ENCODE measurements around the gene SGF29.
"Not testable (repeated sequence)": the region's sequence is repeated elsewhere in the genome, so short reads cannot be mapped to it uniquely, and the experiment has no call there.

Gene SGF29

DNA sequence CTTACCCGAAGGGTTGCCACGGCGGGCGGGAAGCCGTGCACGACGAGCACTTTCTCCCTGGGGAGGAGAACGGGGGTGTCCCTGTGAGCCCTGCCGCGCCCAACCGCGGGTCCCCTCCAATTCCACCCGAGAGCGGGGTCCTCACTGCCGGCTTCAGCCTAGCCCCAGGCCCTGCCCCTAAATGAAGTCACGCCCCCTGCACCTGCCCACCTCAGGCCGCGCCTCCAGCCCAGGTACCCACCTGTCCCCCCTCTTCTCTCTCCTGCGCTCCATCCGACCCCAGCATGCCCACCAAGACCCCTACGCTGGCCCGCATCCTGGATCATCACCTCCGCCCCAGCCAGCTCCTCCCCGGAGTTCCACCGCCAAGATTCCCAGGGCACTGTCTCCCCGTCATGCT is 60.2 kb downstream of the SGF29 start:
- DNase-seq, result not testable (repeated sequence)

DNA sequence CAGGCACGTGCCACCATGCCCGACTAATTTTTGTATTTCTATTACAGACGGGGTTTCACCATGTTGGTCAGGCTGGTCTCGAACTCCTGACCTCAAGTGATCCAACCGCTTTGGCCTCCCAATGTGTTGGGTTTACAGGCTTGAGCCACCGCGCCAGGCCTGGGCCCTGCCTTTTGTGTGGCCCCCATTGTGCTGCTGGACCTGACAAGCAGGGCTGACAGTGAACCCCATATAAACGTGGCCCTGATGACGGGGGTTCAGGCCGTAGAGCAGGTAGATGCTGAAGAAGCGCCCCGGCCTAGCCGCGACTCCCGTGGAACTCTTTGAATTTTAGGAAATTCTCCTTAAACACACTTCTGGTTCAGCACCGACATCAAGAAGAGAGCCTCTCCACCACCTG is 60.8 kb downstream of the SGF29 start:
- not testable (repeated sequence) for DNase-seq

DNA sequence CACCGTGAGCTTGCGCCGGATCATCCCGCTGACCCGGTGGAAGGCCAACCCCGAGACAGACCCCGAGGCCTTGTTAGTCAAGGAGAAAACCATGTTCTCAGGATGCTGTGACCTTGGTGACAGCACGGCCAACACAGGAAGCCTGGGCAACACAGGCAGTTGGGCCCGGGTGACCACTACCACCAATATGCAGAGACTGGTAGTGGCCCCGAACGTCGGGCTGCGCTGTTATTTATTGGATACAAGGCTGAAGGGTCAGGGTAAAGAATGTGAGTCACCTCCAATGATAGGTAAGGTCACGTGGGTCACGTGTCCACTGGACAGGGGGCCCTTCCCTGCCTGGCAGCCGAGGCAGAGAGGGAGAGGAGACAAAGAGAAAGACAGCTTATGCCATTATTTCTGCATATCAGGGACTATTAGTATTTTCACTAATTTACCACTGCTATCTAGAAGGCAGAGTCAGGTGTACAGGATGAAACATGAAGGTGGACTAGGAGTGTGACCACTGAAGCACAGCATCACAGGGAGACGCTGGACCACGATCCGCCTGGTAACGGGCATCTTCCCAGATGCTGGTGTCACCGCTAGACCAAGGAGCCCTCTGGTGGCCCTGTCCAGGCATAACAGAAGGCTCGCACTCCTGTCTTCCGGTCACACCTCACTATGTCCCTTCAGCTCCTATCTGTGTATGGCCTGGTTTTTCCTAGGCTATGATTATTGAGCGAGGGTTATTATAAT is 61.9 kb downstream of the SGF29 start:
- not testable (repeated sequence) for DNase-seq

DNA sequence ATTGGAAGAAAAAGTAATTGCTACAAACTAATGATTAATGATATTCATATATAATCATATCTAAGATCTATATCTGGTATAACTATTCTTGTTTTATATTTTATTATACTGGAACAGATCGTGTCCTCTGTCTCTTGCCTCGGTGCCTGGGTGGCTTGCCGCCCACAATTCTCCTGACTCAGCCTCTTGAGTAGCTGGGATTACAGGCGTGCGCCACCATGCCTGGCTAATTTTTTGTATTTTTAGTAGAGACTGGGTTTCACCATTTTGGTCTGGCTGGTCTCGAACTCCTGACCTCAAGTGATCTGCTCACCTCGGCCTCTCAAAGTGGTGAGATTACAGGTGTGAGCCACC is 62.5 kb downstream of the SGF29 start:
- not testable (repeated sequence) for DNase-seq

DNA sequence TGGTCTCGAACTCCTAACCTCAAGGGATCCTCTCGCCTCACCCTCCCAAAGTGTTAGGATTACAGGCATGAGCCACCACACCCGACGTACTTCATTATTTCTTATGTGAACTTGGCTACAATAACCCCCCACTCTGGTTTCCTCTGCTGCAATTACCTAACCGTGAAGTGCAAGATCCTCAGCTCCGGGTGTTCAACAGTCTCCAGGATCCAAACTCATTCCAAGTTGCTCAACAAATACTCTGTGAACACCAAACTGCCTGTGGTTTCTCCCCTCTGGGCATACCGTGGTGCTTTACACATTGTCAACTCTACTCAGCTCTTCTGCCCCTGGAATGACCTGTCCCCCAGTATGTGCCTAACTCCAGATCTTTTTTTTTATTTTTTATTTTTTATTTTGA is 62.9 kb downstream of the SGF29 start:
- DNase-seq, result no peak

DNA sequence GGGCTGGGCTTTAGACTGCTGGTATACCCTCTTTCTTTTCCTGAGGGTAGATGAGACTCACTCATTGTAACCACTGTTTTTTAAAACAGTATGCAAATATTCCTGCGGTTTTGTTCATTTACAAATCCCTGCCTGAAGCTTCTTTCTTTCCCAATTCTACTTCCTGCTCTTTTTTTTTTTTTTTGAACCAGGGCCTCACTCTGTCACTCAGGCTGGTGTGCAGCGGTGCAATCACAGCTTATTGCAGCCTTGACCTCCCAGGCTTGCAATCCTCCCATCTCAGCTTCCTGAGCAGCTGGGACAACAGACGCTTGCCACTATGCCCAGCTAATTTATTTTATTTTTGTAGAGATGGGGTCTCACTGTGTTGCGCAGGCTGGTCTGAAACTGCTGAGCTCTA is 64.2 kb downstream of the SGF29 start:
- no peak for DNase-seq

DNA sequence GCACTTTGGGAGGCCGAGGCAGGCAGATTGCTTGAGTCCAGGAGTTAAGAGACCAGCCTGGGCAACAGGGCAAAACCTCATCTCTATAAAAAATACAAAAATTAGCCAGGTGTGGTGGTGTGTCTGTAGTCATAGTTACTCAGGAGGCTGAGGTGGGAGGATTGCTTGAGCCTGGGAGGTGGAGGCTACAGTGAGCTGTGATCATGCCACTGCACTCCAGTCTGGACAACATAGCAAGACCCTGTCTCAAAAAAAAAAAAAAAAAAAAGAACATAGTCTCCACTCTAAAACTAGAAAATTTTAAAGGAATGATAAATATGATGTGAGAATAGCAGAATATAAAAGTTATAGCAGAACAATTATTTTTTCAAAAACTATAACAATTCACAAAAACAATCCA is 66.6 kb downstream of the SGF29 start:
- DNase-seq, result not testable (repeated sequence)

DNA sequence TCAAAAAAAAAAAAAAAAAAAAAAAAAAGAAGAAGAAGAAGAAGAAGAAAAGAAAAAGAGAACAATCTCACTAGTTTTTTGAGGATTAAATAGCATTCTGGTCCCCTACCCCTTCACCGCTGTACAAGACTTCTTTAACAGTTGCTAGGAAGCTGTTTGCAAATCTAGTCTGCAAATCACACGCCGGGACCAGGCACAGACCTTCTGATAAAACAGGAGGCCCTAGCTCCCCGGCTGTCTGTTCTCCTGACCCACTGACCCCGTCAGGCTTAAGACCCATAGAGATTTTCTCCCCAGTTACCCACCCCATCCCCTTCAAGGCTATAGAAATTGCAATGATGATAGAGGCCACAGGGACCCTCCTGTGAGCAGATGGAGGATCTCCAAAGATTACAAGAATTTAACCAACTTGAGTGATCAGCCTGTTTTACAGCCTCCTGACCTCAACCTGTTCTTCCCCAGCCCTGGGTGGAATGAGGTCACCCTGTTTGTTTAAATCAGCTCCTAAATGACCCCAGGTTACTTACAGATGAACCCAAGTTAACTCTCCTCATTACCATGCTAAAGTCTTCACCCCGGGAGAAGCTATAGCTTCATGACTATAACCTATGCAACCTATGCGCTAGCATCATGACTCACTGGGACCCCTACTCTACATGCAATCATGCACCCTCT is 67.9 kb downstream of the SGF29 start:
- DNase-seq, result no peak

DNA sequence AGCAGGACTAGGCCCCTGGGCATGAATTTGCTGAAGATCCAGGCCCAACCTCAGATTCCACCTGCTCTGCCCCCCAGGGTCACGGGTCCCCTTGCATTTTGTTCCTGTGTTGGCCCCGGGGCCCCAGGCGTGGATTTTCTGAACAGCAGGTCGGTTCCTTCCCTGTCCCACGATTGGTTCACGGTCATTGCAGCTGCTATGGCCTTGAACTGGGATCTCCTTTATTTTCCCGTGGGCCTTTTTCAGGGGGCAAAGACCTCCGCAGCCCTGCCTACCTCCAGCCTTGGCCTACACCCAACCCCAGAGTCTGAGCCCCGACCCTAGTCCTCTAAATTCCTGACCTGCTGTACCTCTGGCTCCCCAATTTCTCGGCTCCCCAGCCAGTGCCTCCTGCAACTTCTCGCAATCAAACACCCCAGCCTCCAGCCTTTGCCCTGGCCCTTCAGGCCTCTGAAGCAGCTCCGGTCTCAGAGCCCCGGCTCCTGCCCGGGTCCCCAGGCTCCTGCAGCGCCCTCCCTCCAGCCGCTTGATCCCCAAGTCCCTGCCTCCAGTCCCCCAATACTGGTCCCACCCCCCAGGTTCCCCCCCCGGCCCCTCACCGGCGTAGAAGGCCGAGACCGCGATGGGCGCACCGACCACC is 68.9 kb downstream of the SGF29 start:
- DNase-seq, result not testable (repeated sequence)

DNA sequence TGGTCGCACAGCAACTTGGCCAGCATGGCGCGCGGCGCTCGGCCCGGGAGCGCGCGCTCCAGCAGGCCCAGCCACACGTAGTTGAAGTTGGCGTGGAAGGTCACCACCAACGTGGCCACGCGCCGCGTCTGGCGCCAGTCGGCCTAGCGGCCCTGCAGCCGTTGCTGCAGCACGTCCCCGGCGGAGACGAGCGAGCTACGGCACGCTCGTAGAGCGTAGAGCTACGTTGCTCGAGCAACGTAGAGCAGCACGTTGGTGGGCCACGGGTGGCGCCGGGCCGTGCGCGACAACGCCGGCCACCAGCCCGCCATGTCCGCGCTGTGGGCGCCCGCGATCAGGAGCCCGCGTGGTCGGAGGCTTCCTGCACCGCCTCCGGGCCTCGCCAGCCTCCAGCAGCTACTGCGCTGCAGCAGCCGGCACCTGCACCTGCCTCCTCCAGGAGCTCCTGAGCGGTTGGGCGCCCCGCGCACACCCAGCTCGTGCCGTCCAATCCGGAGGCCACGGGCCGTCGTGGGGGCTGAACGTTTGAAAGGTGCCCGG is 69.5 kb downstream of the SGF29 start:
- peak; percentile 58 for DNase-seq

DNA sequence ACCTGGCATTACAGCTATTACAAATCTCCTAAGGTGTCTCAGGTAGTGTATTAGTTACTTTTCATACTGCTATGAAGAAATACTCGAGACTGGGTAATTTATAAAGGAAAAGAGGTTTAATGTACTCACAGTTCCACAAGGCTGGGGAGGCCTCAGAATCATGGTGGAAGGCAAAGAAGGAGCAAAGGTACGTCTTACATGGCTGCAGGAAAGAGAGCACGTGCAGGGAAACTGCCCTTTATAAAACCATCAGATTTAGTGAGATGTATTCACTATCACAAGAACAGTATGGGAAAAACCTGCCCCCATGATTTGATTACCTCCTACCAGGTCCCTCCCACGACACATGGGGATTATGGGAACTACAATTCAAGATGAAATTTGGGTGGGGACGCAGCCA is 77.2 kb downstream of the SGF29 start:
- DNase-seq, result not testable (repeated sequence)

DNA sequence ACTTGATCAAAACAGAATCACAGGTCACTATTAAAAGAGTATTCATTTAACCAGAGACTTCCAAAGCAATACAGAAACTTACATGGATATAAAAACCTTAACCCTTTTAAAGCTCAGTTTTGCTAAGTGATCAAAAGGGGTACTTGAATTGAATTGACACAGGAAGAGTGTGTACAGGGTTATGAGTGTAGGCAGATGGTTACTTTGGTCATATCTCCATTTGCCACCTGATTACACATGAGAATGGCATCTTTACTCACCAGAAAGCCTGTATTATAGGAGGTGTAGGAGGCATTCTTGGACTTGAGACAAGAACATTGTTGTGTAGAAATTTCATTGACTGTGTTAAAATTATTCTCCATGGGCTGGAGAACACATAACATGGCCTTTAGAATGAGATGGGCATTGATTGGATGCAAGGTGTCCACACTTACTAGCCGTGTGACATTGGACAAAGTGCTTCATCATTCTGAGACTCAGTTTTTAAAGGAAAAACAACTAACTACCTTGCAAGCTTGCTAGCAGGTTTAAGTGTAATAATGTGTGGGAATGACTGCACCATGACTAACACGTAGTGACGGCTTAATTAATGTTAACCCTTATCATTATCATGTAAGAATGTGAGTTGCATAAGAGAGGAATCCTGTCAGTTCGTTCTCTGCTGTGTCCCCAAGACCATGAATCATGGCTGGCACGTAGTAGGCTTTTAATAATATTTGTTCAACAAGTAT is 82.5 kb downstream of the SGF29 start:
- not testable (repeated sequence) for DNase-seq

DNA sequence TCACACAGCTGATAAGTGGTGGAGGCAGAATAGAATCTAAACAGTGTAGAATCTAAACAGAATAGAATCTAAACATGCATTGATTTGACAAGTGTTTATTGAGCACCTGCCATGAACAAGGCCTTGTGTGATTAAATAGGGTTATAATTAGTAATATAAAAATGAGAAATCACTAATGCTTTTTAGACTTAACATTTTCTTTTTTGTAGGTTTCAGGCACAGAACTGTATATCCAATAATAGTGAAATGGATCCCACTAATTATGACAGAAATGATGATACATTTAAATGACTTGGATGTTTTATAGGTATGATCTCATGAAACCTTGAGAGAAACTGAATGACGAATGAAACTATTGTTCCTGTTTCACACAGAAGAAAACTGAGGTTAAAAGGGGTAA is 84.0 kb downstream of the SGF29 start, which contains the start of gene NPIPB8:
TSS of gene NPIPB8 (plus strand) at position 301 of the 400 bp plus-strand sequence. CDS start 296 bp downstream, outside the sequence.
- not testable (repeated sequence) for DNase-seq

DNA sequence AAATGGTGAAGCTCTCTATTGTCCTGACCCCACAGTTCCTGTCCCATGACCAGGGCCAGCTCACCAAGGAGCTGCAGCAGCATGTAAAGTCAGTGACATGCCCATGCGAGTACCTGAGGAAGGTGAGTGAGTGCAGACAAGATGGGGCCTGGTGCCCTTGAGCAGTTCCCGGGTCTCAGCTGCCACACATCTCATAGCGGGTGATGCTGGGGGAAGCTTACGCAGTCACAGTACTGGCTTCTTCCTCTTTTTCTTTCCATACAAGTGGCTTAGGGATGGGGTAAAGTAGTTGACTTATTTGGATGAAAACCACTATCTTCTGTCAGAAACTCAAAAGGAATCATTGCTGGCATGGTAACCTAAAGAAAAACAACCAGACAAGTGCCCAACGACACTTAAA is 84.6 kb downstream of the SGF29 start:
- DNase-seq, result not testable (repeated sequence)

DNA sequence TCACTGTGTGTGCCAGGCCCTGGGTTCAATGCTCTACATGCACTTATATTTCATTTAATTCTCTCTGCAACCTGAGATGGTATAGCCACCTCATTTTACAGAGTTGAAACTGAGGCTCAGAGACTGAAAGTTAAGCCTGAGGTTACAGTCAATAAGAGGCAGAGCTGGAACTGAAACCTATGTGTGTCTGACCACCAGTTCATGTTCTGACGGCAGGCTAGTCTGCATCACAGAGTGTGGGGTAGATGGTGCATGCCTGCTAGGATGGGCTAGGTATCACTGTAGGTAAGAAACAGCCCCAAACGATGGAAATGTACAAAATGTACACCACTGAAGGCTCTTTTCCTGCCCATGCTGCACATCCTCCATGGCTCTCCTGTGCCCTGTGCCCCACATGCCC is 86.2 kb downstream of the SGF29 start:
- not testable (repeated sequence) for DNase-seq

All from activated CD4-positive, alpha-beta T cell treated with anti-CD3 and anti-CD28 coated beads for 1 hour (primary cell).